Fibroblast of the aortic adventitia (primary cell): ENCODE data around the gene IL3. TPM values are rescaled to one million over a fixed set of nuclear protein-coding genes. Genes with fewer than 3 reads are reported as not detected.

ENCODE experiments used
- DNase-seq: peaks from one replicate; pipeline ENCODE4 v3.0.0-alpha.2; 2010; ENCODE audit warnings: low read depth
- H3K4me3 ChIP-seq: 2 replicates; pipeline ENCODE4 v1.5.1; 2011; ENCODE audit warnings: low read depth, mild to moderate bottlenecking, control low read depth, low read length, moderate library complexity
- CTCF ChIP-seq: IDR thresholded peaks from 2 replicates; pipeline ENCODE4 v1.5.1; 2011; ENCODE audit warnings: mild to moderate bottlenecking, low read length, control low read depth, inconsistent platforms; ENCODE audit not compliant: insufficient read depth
- total RNA-seq: library from RNA; depleted of rRNA; stranded (reverse); fragments of >200 nt; gene quantifications from 2 replicates; pipeline ENCODE4 v1.2.3, GENCODE V29; 2012; ENCODE audit warnings: low replicate concordance

IL3 gene
- total RNA-seq, 1 donor = not detected

GRCh38 chr5:132021654-132022053 lies 38.8 kb upstream of the IL3 start:
- no peak for DNase-seq
- H3K4me3 ChIP-seq = no peak overlapping the region
- TF ChIP-seq CTCF = no peak

- no peak overlapping the region for H3K4me3 ChIP-seq
- DNase-seq = no peak
- TF ChIP-seq CTCF = no peak
These were observed 37.7 kb upstream of the IL3 start for GRCh38 chr5:132022737-132023136.

GRCh38 chr5:132023258-132024116 lies 37.0 kb upstream of the IL3 start:
- TF ChIP-seq CTCF = no peak
- no peak for DNase-seq
- H3K4me3 ChIP-seq = no peak overlapping the region

- no peak for DNase-seq
- TF ChIP-seq CTCF = no peak
- no peak overlapping the region for H3K4me3 ChIP-seq
These were observed 36.4 kb upstream of the IL3 start for GRCh38 chr5:132024117-132024435.

- no peak for DNase-seq
- no peak for TF ChIP-seq CTCF
These were observed 35.6 kb upstream of the IL3 start for GRCh38 chr5:132024789-132025402.

GRCh38 chr5:132025403-132025971 lies 35.0 kb upstream of the IL3 start:
- DNase-seq = no peak
- H3K4me3 ChIP-seq = no peak overlapping the region
- TF ChIP-seq CTCF = no peak

More at GRCh38 chr5:132024789-132025402, 35.6 kb upstream of the IL3 start:
- no peak overlapping the region for H3K4me3 ChIP-seq
